Cardiac fibroblast (primary cell): ENCODE results near the gene GFOD1.
A peak's percentile ranks its signal among the peaks of the same experiment; 100 is the strongest.

Experiments used
- DNase-seq, 2 donors: peaks; one replicate each; pipeline versions ENCODE4 v3.0.0 to v3.0.0-alpha.2; 2010; ENCODE audit warnings: low read depth in 2 of 2
- H3K4me3 ChIP-seq, 2 donors: replicated peaks in 1 of 2; 1 replicate in 1 of 2; 2 replicates in 1 of 2; pipeline ENCODE4 v1.5.1; 2011; ENCODE audit warnings: low read depth in 2 of 2, low read length in 2 of 2, mild to moderate bottlenecking in 2 of 2, moderate library complexity in 1 of 2
- CTCF ChIP-seq: IDR thresholded peaks from one replicate; pipeline ENCODE4 v1.5.1; 2011; ENCODE audit warnings: low read depth, mild to moderate bottlenecking, low read length, inconsistent platforms

Gene GFOD1

GRCh38 chr6:13372076-13372475, 115.3 kb downstream of the GFOD1 start:
- DNase-seq, result no peak
- no peak for TF ChIP-seq CTCF
- no peak overlapping the region for H3K4me3 ChIP-seq

GRCh38 chr6:13371421-13372072, 115.9 kb downstream of the GFOD1 start:
- TF ChIP-seq CTCF, result no peak
- no peak overlapping the region for H3K4me3 ChIP-seq
- no peak for DNase-seq

GRCh38 chr6:13370623-13371022, 116.8 kb downstream of the GFOD1 start:
- no peak for DNase-seq

GRCh38 chr6:13369591-13369990, 117.8 kb downstream of the GFOD1 start:
- TF ChIP-seq CTCF, result no peak

More at GRCh38 chr6:13370623-13371022, 116.8 kb downstream of the GFOD1 start:
- TF ChIP-seq CTCF, result no peak
- H3K4me3 ChIP-seq, result no peak overlapping the region

GRCh38 chr6:13368731-13369115, 118.7 kb downstream of the GFOD1 start:
- peak in 1 of 2 donors; percentile 68 for DNase-seq
- no peak overlapping the region for H3K4me3 ChIP-seq
- TF ChIP-seq CTCF, result no peak

More at GRCh38 chr6:13369591-13369990, 117.8 kb downstream of the GFOD1 start:
- H3K4me3 ChIP-seq, result no peak overlapping the region
- no peak for DNase-seq

- DNase-seq, result no peak
- no peak for TF ChIP-seq CTCF
- no peak overlapping the region for H3K4me3 ChIP-seq
These were observed 119.2 kb downstream of the GFOD1 start for GRCh38 chr6:13368079-13368730.
